Naive thymus-derived CD4-positive, alpha-beta T cell (primary cell): ENCODE measurements around the gene ACAN. TPM values are rescaled to one million over a fixed set of nuclear protein-coding genes. Genes with fewer than 3 reads are reported as not detected.

ENCODE experiments used
- ATAC-seq: fragments of 150-1000 bp; cut with Tn5 transposase; 2 replicates; pipeline ENCODE4 v1.10.0; 2021; ENCODE audit warnings: mild to moderate bottlenecking, moderate library complexity
- CTCF ChIA-PET: fragments of 350-600 bp; sonication (Branson Sonifier 250); formaldehyde crosslinking; loops from one replicate; lab custom pipeline; 2021; ENCODE audit warnings: antibody characterized with exemption; lab: Charles Lee
- POLR2A ChIA-PET: fragments of 350-600 bp; sonication (Branson Sonifier 250); formaldehyde crosslinking; loops from one replicate; lab custom pipeline; 2021; ENCODE audit warnings: antibody characterized with exemption, inconsistent platforms; lab: Charles Lee
- DNase-seq, 9 donors: peaks; one replicate each; pipeline versions ENCODE4 v3.0.0 to v3.0.0-alpha.2; 2020 to 2022; ENCODE audit warnings: mixed read lengths in 1 of 9
- H3K27ac ChIP-seq: one replicate; pipeline ENCODE4 v1.7.0; 2013; ENCODE audit warnings: mild to moderate bottlenecking, low read depth, low read length, moderate library complexity
- H3K27me3 ChIP-seq, 2 donors: one replicate each; pipeline ENCODE4 v1.7.0; 2013; ENCODE audit warnings: low read length in 2 of 2, mild to moderate bottlenecking in 2 of 2, moderate library complexity in 2 of 2; ENCODE audit not compliant: control insufficient read depth in 2 of 2, insufficient read depth in 2 of 2
- H3K36me3 ChIP-seq, 3 experiments: 1 replicate in 2 of 3; 2 replicates in 1 of 3; pipeline ENCODE4 v1.7.0; 2013; ENCODE audit warnings: low read length in 3 of 3, mild to moderate bottlenecking in 3 of 3, moderate library complexity in 1 of 3; ENCODE audit not compliant: insufficient read depth in 3 of 3, control insufficient read depth in 2 of 3
- H3K4me1 ChIP-seq, 2 donors: one replicate each; pipeline ENCODE4 v1.7.0; 2013; ENCODE audit warnings: low read length in 2 of 2, mild to moderate bottlenecking in 2 of 2, moderate library complexity in 1 of 2; ENCODE audit not compliant: control insufficient read depth in 2 of 2, insufficient read depth in 2 of 2
- H3K4me3 ChIP-seq: 2 replicates; pipeline ENCODE4 v1.7.0; 2013; ENCODE audit warnings: mild to moderate bottlenecking, low read length
- H3K9me3 ChIP-seq, 3 experiments: 1 replicate in 2 of 3; 2 replicates in 1 of 3; pipeline ENCODE4 v1.7.0; 2013; ENCODE audit warnings: low read length in 3 of 3; ENCODE audit not compliant: control insufficient read depth in 2 of 3
- H3K27ac Mint-ChIP-seq, 9 donors: one replicate each; pipeline ENCODE4 v1.8.0; 2020 to 2022; ENCODE audit warnings: mixed read lengths in 9 of 9, mild to moderate bottlenecking in 8 of 9, moderate library complexity in 5 of 9, inconsistent platforms in 2 of 9
- H3K27me3 Mint-ChIP-seq, 5 donors: one replicate each; pipeline ENCODE4 v1.8.0; 2021 to 2022; ENCODE audit warnings: mixed read lengths in 5 of 5, mild to moderate bottlenecking in 1 of 5
- H3K36me3 Mint-ChIP-seq, 5 donors: one replicate each; pipeline ENCODE4 v1.8.0; 2020 to 2022; ENCODE audit warnings: mixed read lengths in 5 of 5, mild to moderate bottlenecking in 3 of 5, inconsistent platforms in 1 of 5
- H3K4me1 Mint-ChIP-seq, 7 donors: one replicate each; pipeline ENCODE4 v1.8.0; 2020 to 2022; ENCODE audit warnings: mixed read lengths in 7 of 7, mild to moderate bottlenecking in 3 of 7, inconsistent platforms in 1 of 7
- H3K4me3 Mint-ChIP-seq, 10 donors: one replicate each; pipeline ENCODE4 v1.8.0; 2020 to 2022; ENCODE audit warnings: mild to moderate bottlenecking in 10 of 10, mixed read lengths in 10 of 10, moderate library complexity in 6 of 10, inconsistent platforms in 2 of 10
- H3K9me3 Mint-ChIP-seq, 11 donors: one replicate each; pipeline ENCODE4 v1.8.0; 2020 to 2022; ENCODE audit warnings: mixed read lengths in 11 of 11, mild to moderate bottlenecking in 4 of 11, inconsistent platforms in 1 of 11, moderate library complexity in 1 of 11
- intact Hi-C, 2 donors: fragments of 100-400 bp; cut with micrococcal nuclease; formaldehyde crosslinking; loops; one replicate each; pipeline ENCODE4 v1.15.1; 2023
- polyA plus RNA-seq, 2 donors: library from polyadenylated mRNA; unstranded; fragments of 300-500 nt; fragmentation: Illumina TruSeq; gene quantifications; one replicate each; pipeline ENCODE4 v1.2.3, GENCODE V29; 2021
- total RNA-seq, 6 experiments: library from RNA in 5 of 6; stranded (reverse) in 5 of 6; gene quantifications; 1 replicate in 5 of 6; 2 replicates in 1 of 6; pipeline ENCODE4 v1.2.3 and lab custom pipeline; 2021 to 2026

The ACAN gene
- total and polyA plus RNA-seq, 7 experiments from 2014 or later: 0.04 TPM; not detected in 6

GRCh38 chr15:88873786-88874185 is 70.5 kb downstream of the ACAN start:
- CTCF ChIA-PET: no interaction called here
- no peak for ATAC-seq
- H3K4me1 Mint-ChIP-seq: peaks cover 0 to 4% (median 0%) of the 10 kb centered on the region in 7 donors

GRCh38 chr15:88874275-88874674 is 71.0 kb downstream of the ACAN start:
- H3K4me1 ChIP-seq: no peaks in the 10 kb centered on the region
- CTCF ChIA-PET: no interaction called here
- H3K27ac ChIP-seq: no peak overlapping the region
- no peak for DNase-seq
- Mint-ChIP-seq H3K4me3 (no peak overlapping the region), H3K36me3 (peaks cover 7 to 33% (median 20%) of the 10 kb centered on the region in 5 donors), H3K27ac (peak overlapping the region in 3 of 9 donors; percentile 9 to 55 (median 43)), H3K9me3 (peaks cover 0 to 1% (median 0%) of the 10 kb centered on the region in 11 donors), H3K4me1 (peaks cover 0 to 4% (median 0%) of the 10 kb centered on the region in 7 donors), H3K27me3 (no peaks in the 10 kb centered on the region)
- no peaks in the 10 kb centered on the region for H3K9me3 ChIP-seq
- H3K4me3 ChIP-seq: no peak overlapping the region
- ATAC-seq: no peak
- intact Hi-C loops: no loop called here
- POLR2A ChIA-PET: no interaction called here
- peaks cover 0 to 32% (median 4%) of the 10 kb centered on the region in 3 experiments for H3K36me3 ChIP-seq
- H3K27me3 ChIP-seq: no peaks in the 10 kb centered on the region

More at GRCh38 chr15:88873786-88874185, 70.5 kb downstream of the ACAN start:
- Histone ChIP-seq H3K4me1 (no peaks in the 10 kb centered on the region), H3K27me3 (no peaks in the 10 kb centered on the region), H3K9me3 (no peaks in the 10 kb centered on the region), H3K36me3 (peaks cover 0 to 27% (median 4%) of the 10 kb centered on the region in 3 experiments), H3K27ac (no peak overlapping the region), H3K4me3 (no peak overlapping the region)
- peaks cover 0 to 1% (median 0%) of the 10 kb centered on the region in 11 donors for H3K9me3 Mint-ChIP-seq
- intact Hi-C loops: no loop called here
- POLR2A ChIA-PET: no interaction called here
- no peak overlapping the region for H3K4me3 Mint-ChIP-seq
- peaks cover 7 to 32% (median 20%) of the 10 kb centered on the region in 5 donors for H3K36me3 Mint-ChIP-seq
- DNase-seq: no peak
- no peaks in the 10 kb centered on the region for H3K27me3 Mint-ChIP-seq
- H3K27ac Mint-ChIP-seq: peak overlapping the region in 1 of 9 donors; percentile 76

- ChIA-PET POLR2A (no interaction called here), CTCF (no interaction called here)
- Histone ChIP-seq H3K27me3 (no peaks in the 10 kb centered on the region), H3K4me1 (no peaks in the 10 kb centered on the region), H3K36me3 (peaks cover 0 to 36% (median 4%) of the 10 kb centered on the region in 3 experiments), H3K9me3 (no peaks in the 10 kb centered on the region), H3K27ac (no peak overlapping the region), H3K4me3 (no peak overlapping the region)
- Mint-ChIP-seq H3K4me1 (peaks cover 0 to 4% (median 0%) of the 10 kb centered on the region in 7 donors), H3K27ac (peak overlapping the region in 1 of 9 donors; percentile 43), H3K9me3 (peaks cover 0 to 1% (median 0%) of the 10 kb centered on the region in 11 donors), H3K36me3 (peaks cover 7 to 35% (median 20%) of the 10 kb centered on the region in 5 donors), H3K4me3 (no peak overlapping the region), H3K27me3 (no peaks in the 10 kb centered on the region)
- ATAC-seq (no peak), DNase-seq (no peak)
- intact Hi-C loops: no loop called here
These were observed 71.4 kb downstream of the ACAN start for GRCh38 chr15:88874684-88875083.

GRCh38 chr15:88876573-88876972 is 73.3 kb downstream of the ACAN start:
- Mint-ChIP-seq H3K36me3 (peaks cover 12 to 43% (median 22%) of the 10 kb centered on the region in 5 donors), H3K9me3 (peaks cover 0 to 1% (median 0%) of the 10 kb centered on the region in 11 donors)
- intact Hi-C loops: no loop called here

GRCh38 chr15:88877415-88877814 is 74.2 kb downstream of the ACAN start:
- peaks cover 12 to 52% (median 22%) of the 10 kb centered on the region in 5 donors for H3K36me3 Mint-ChIP-seq
- DNase-seq (no peak), ATAC-seq (no peak)
- no peak overlapping the region for H3K27ac Mint-ChIP-seq
- H3K27me3 Mint-ChIP-seq: no peaks in the 10 kb centered on the region
- H3K27ac ChIP-seq: no peak overlapping the region
- H3K9me3 ChIP-seq: no peaks in the 10 kb centered on the region
- POLR2A ChIA-PET: no interaction called here
- H3K27me3 ChIP-seq: no peaks in the 10 kb centered on the region
- CTCF ChIA-PET: interaction anchor here (1.9 kb wide), 1 partner anchor 15 kb away, joined by 6 read pairs; no protein-coding TSS in a partner anchor
- H3K4me1 Mint-ChIP-seq: peaks cover 0 to 8% (median 0%) of the 10 kb centered on the region in 7 donors
- no peak overlapping the region for H3K4me3 ChIP-seq
- H3K4me3 Mint-ChIP-seq: no peak overlapping the region
- peaks cover 0 to 1% (median 0%) of the 10 kb centered on the region in 11 donors for H3K9me3 Mint-ChIP-seq
- H3K4me1 ChIP-seq: no peaks in the 10 kb centered on the region
- intact Hi-C loops: no loop called here
- peaks cover 0 to 64% (median 10%) of the 10 kb centered on the region in 3 experiments for H3K36me3 ChIP-seq

More at GRCh38 chr15:88876573-88876972, 73.3 kb downstream of the ACAN start:
- H3K36me3 ChIP-seq: peaks cover 0 to 55% (median 10%) of the 10 kb centered on the region in 3 experiments
- H3K27me3 Mint-ChIP-seq: no peaks in the 10 kb centered on the region
- H3K27ac Mint-ChIP-seq: no peak overlapping the region
- no peak overlapping the region for H3K4me3 Mint-ChIP-seq
- H3K27me3 ChIP-seq: no peaks in the 10 kb centered on the region
- H3K27ac ChIP-seq: no peak overlapping the region
- ChIA-PET POLR2A (no interaction called here), CTCF (no interaction called here)
- ATAC-seq: no peak
- DNase-seq: no peak
- H3K4me1 Mint-ChIP-seq: peaks cover 0 to 7% (median 0%) of the 10 kb centered on the region in 7 donors
- no peaks in the 10 kb centered on the region for H3K9me3 ChIP-seq
- H3K4me1 ChIP-seq: no peaks in the 10 kb centered on the region
- no peak overlapping the region for H3K4me3 ChIP-seq

- no peaks in the 10 kb centered on the region for H3K4me1 ChIP-seq
- Mint-ChIP-seq H3K36me3 (peaks cover 12 to 54% (median 22%) of the 10 kb centered on the region in 5 donors), H3K4me3 (no peak overlapping the region), H3K27me3 (no peaks in the 10 kb centered on the region), H3K4me1 (peaks cover 0 to 8% (median 0%) of the 10 kb centered on the region in 7 donors), H3K27ac (no peak overlapping the region), H3K9me3 (peaks cover 0 to 1% (median 0%) of the 10 kb centered on the region in 11 donors)
- intact Hi-C loops: no loop called here
- ChIA-PET POLR2A (no interaction called here), CTCF (interaction anchor here (0.7 to 1.9 kb wide), 3 partner anchors 14 to 253 kb away, joined by 3 to 6 read pairs (median 5); no protein-coding TSS in a partner anchor)
- DNase-seq (no peak), ATAC-seq (no peak)
- H3K4me3 ChIP-seq: no peak overlapping the region
- no peaks in the 10 kb centered on the region for H3K27me3 ChIP-seq
- no peaks in the 10 kb centered on the region for H3K9me3 ChIP-seq
- H3K36me3 ChIP-seq: peaks cover 0 to 68% (median 10%) of the 10 kb centered on the region in 3 experiments
- H3K27ac ChIP-seq: no peak overlapping the region
These were observed 74.7 kb downstream of the ACAN start for GRCh38 chr15:88877906-88878305.
